PC-3 (cell line): ENCODE measurements around the gene TAF3. TPM values are rescaled to one million over a fixed set of nuclear protein-coding genes. Genes with fewer than 3 reads are reported as not detected.
A peak's percentile ranks its signal among the peaks of the same experiment; 100 is the strongest.

ENCODE experiments used
- ATAC-seq: fragments of 200-7000 bp; cut with Tn5 transposase; 2 replicates; pipeline ENCODE4 v1.9.1; 2020; ENCODE audit warnings: mild to moderate bottlenecking, moderate library complexity
- BruUV-seq: library from RNA; stranded (reverse); fragments of 400-500 nt; replicated peaks from 2 replicates; lab custom pipeline; 2021; lab: Mats Ljungman, UMichigan
- CTCF ChIA-PET: fragments of 300-600 bp; sonication (Branson Sonifier 250); formaldehyde crosslinking; loops from one replicate; lab custom pipeline; 2022; ENCODE audit warnings: antibody characterized with exemption; lab: Charles Lee
- POLR2A ChIA-PET: fragments of 300-600 bp; sonication (Branson Sonifier 250); formaldehyde crosslinking; loops from one replicate; lab custom pipeline; 2022; ENCODE audit warnings: antibody characterized with exemption; ENCODE audit not compliant: unreplicated experiment; lab: Charles Lee
- DNase-seq: peaks from one replicate; pipeline ENCODE4 v3.0.0-alpha.2; 2015
- H2AFZ ChIP-seq: fragments of 300-600 bp; sonication (generic); 2 replicates; pipeline ENCODE4 v1.6.0; 2016; ENCODE audit warnings: antibody characterized with exemption, low read length
- H3F3A ChIP-seq: fragments of 300-600 bp; sonication (generic); one replicate; pipeline ENCODE4 v1.6.0; 2017; ENCODE audit warnings: antibody characterized with exemption, low read length, control low read depth, mild to moderate bottlenecking; ENCODE audit not compliant: unreplicated experiment
- H3K27ac ChIP-seq: fragments of 300-600 bp; sonication (generic); 2 replicates; pipeline ENCODE4 v1.5.1; 2016; ENCODE audit warnings: mild to moderate bottlenecking, low read length
- H3K27me3 ChIP-seq: fragments of 300-600 bp; sonication (generic); 2 replicates; pipeline ENCODE4 v1.6.1; 2016; ENCODE audit warnings: low read length, mixed read lengths
- H3K36me3 ChIP-seq: fragments of 300-600 bp; sonication (generic); 2 replicates; pipeline ENCODE4 v1.6.1; 2016; ENCODE audit warnings: low read depth, mixed run types, low read length, mixed read lengths
- H3K4me1 ChIP-seq: fragments of 300-600 bp; sonication (generic); 2 replicates; pipeline ENCODE4 v1.5.1; 2016; ENCODE audit warnings: low read length; ENCODE audit not compliant: insufficient read depth
- H3K4me2 ChIP-seq: fragments of 300-600 bp; sonication (generic); 2 replicates; pipeline ENCODE4 v1.6.0; 2016; ENCODE audit warnings: low read length
- H3K4me3 ChIP-seq: fragments of 300-600 bp; sonication (generic); 2 replicates; pipeline ENCODE4 v1.5.1; 2016; ENCODE audit warnings: mild to moderate bottlenecking, low read length, mixed read lengths
- H3K79me2 ChIP-seq: fragments of 300-600 bp; sonication (generic); 2 replicates; pipeline ENCODE4 v1.6.1; 2017; ENCODE audit warnings: low read length, mixed read lengths
- H3K9ac ChIP-seq: fragments of 300-600 bp; sonication (generic); 2 replicates; pipeline ENCODE4 v1.6.0; 2016; ENCODE audit warnings: mild to moderate bottlenecking, low read length
- H3K9me2 ChIP-seq: fragments of 300-600 bp; sonication (generic); replicated peaks from 2 replicates; pipeline ENCODE4 v1.6.1; 2016; ENCODE audit warnings: mixed run types, low read length, mixed read lengths
- H3K9me3 ChIP-seq: fragments of 300-600 bp; sonication (generic); 2 replicates; pipeline ENCODE4 v1.6.1; 2016; ENCODE audit warnings: low read length, mixed read lengths
- H4K20me1 ChIP-seq: fragments of 300-600 bp; sonication (generic); 2 replicates; pipeline ENCODE4 v1.6.1; 2016; ENCODE audit warnings: low read length, mixed read lengths
- CTCF ChIP-seq: fragments of 300-600 bp; sonication (generic); conservative IDR thresholded peaks from 2 replicates; pipeline ENCODE4 v1.5.1; 2017; ENCODE audit warnings: antibody characterized with exemption, low read depth, mild to moderate bottlenecking, low read length
- EZH2 ChIP-seq: fragments of 300-600 bp; sonication (generic); IDR thresholded peaks from one replicate; pipeline ENCODE4 v1.6.1; 2017; ENCODE audit warnings: antibody characterized with exemption, mild to moderate bottlenecking, low read length; ENCODE audit not compliant: unreplicated experiment
- EZH2phosphoT487 ChIP-seq: fragments of 300-600 bp; sonication (generic); IDR thresholded peaks from 2 replicates; pipeline ENCODE4 v1.6.1; 2018; ENCODE audit warnings: mild to moderate bottlenecking, antibody characterized with exemption, low read length, borderline replicate concordance
- intact Hi-C: fragments of 100-400 bp; cut with micrococcal nuclease; formaldehyde crosslinking; loops from 2 replicates; pipeline ENCODE4 v1.9.0; 2023
- total RNA-seq: library from RNA; depleted of rRNA; stranded (reverse); fragments of >200 nt; gene quantifications from 2 replicates; pipeline ENCODE4 v1.2.3, GENCODE V29; 2014

Gene TAF3
- total RNA-seq, 1 experiment from 2014 or later, result 2.0 TPM

- no peak overlapping the region for H3K4me3 ChIP-seq
- H2AFZ ChIP-seq, result no peak overlapping the region
- no peaks in the 10 kb centered on the region; the same call in 1 of the 2 replicates for H3K4me1 ChIP-seq
- ChIA-PET CTCF (no interaction called here), POLR2A (no interaction called here)
- H3K9ac ChIP-seq, result no peak overlapping the region
- no peaks in the 10 kb centered on the region for H4K20me1 ChIP-seq
- no peak overlapping the region for H3K27ac ChIP-seq
- intact Hi-C loops, result loop anchor here (10.0 kb wide), 1 partner anchor 59 kb away; no protein-coding TSS in a partner anchor
- ATAC-seq (peak; percentile 78), DNase-seq (peak; percentile 54)
- H3K27me3 ChIP-seq, result no peaks in the 10 kb centered on the region
- H3K36me3 ChIP-seq, result no peaks in the 10 kb centered on the region
- H3K9me3 ChIP-seq, result no peaks in the 10 kb centered on the region
- no peaks in the 10 kb centered on the region for H3F3A ChIP-seq
- no peaks in the 10 kb centered on the region for H3K79me2 ChIP-seq
- TF ChIP-seq CTCF, result no peak
- TF ChIP-seq EZH2, result no peak
- TF ChIP-seq EZH2phosphoT487, result no peak
- BruUV-seq, result no TSS peak
- H3K4me2 ChIP-seq, result no peak overlapping the region
- no peaks in the 10 kb centered on the region for H3K9me2 ChIP-seq
Observed at GRCh38 chr10:7886056-7886455, 67.8 kb downstream of the TAF3 start.

GRCh38 chr10:7887174-7887816, 69.0 kb downstream of the TAF3 start:
- no peak overlapping the region for H3K4me3 ChIP-seq
- no peaks in the 10 kb centered on the region for H4K20me1 ChIP-seq
- ChIA-PET POLR2A (no interaction called here), CTCF (interaction anchor here (0.6 kb wide), 1 partner anchor 15 kb away, joined by 3 read pairs; no protein-coding TSS in a partner anchor)
- no peak overlapping the region for H3K27ac ChIP-seq
- H3K9me2 ChIP-seq, result no peaks in the 10 kb centered on the region
- no peaks in the 10 kb centered on the region for H3K27me3 ChIP-seq
- no peak for DNase-seq
- no peaks in the 10 kb centered on the region; the same call in 1 of the 2 replicates for H3K4me1 ChIP-seq
- intact Hi-C loops, result loop anchor here (10.0 kb wide), 1 partner anchor 58 kb away; no protein-coding TSS in a partner anchor
- H2AFZ ChIP-seq, result no peak overlapping the region
- no peak overlapping the region for H3K4me2 ChIP-seq
- no TSS peak for BruUV-seq
- no peaks in the 10 kb centered on the region for H3K9me3 ChIP-seq
- H3F3A ChIP-seq, result no peaks in the 10 kb centered on the region
- H3K36me3 ChIP-seq, result no peaks in the 10 kb centered on the region
- TF ChIP-seq CTCF (no peak), EZH2 (no peak), EZH2phosphoT487 (no peak)
- ATAC-seq, result no peak
- no peaks in the 10 kb centered on the region for H3K79me2 ChIP-seq
- no peak overlapping the region for H3K9ac ChIP-seq
